ENCODE results near the gene ARHGAP28. TPM values are rescaled to one million over a fixed set of nuclear protein-coding genes. Genes with fewer than 3 reads are reported as not detected.

Gene ARHGAP28
- total RNA-seq, 3 donors from 2014 or later = 2.0 to 6.8 (median 2.6) TPM

DNA sequence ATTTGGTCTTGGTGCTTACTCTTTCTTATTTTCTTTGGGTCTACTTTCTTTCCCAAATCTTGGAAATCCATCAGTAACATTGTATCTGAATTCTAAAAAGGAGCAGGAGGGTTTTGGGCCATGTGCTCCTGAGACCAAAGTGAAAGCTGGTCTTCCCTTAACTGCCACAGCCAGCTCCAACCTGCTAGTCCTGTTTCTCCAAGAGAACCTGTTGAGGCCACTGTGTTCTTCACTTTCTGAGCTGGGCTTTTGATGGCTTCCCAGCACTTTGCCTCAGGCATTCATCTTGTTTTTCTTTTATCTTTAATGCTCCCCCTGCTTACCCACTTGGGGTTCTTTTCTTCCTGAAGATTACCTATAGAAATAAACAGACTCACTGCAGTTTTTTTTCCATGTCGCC, 53.3 kb downstream of the ARHGAP28 start:
- intact Hi-C loops (cut with DNase I, micrococcal nuclease) = no loop called here
- TF ChIP-seq, protein P1, sequence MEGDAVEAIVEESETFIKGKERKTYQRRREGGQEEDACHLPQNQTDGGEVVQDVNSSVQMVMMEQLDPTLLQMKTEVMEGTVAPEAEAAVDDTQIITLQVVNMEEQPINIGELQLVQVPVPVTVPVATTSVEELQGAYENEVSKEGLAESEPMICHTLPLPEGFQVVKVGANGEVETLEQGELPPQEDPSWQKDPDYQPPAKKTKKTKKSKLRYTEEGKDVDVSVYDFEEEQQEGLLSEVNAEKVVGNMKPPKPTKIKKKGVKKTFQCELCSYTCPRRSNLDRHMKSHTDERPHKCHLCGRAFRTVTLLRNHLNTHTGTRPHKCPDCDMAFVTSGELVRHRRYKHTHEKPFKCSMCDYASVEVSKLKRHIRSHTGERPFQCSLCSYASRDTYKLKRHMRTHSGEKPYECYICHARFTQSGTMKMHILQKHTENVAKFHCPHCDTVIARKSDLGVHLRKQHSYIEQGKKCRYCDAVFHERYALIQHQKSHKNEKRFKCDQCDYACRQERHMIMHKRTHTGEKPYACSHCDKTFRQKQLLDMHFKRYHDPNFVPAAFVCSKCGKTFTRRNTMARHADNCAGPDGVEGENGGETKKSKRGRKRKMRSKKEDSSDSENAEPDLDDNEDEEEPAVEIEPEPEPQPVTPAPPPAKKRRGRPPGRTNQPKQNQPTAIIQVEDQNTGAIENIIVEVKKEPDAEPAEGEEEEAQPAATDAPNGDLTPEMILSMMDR (IDR thresholded peaks at IDR 0.05) = no peak
- no peaks in the 10 kb centered on the region for H3K9me3 ChIP-seq
- H3K4me3 ChIP-seq = no peak overlapping the region
- DNase-seq (no peak), ATAC-seq (no peak)
- H3K4me1 ChIP-seq (ENCODE audit: low read depth) = no peaks in the 10 kb centered on the region
- H3K36me3 ChIP-seq (ENCODE audit: low read depth) = no peaks in the 10 kb centered on the region

DNA sequence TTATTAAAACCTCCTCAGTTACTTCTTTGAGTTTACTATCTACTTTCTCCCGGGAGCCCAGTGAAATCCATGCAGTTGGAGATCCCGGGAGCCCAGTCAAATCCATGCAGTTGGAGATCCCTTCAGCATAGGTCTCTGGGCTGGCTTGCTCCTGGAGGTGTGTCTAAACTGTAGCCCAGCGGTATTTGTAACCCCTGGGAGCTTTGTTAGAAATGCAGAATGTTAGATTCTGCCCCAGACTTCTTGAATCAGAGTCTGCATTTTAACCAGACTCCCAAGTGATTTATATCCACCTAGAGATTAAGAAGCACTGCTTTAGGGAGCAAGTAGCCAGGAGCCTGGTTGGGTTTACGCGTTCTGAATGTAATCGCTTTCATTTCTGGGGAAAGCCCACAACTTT, 54.5 kb downstream of the ARHGAP28 start:
- Histone ChIP-seq H3K4me3 (no peak overlapping the region), H3K9me3 (no peaks in the 10 kb centered on the region), H3K4me1 (ENCODE audit: low read depth) (no peaks in the 10 kb centered on the region), H3K36me3 (ENCODE audit: low read depth) (no peaks in the 10 kb centered on the region)
- TF ChIP-seq, protein P1 (IDR thresholded peaks at IDR 0.05) = no peak
- ATAC-seq (no peak), DNase-seq (no peak)
- intact Hi-C loops (cut with DNase I, micrococcal nuclease) = no loop called here

DNA sequence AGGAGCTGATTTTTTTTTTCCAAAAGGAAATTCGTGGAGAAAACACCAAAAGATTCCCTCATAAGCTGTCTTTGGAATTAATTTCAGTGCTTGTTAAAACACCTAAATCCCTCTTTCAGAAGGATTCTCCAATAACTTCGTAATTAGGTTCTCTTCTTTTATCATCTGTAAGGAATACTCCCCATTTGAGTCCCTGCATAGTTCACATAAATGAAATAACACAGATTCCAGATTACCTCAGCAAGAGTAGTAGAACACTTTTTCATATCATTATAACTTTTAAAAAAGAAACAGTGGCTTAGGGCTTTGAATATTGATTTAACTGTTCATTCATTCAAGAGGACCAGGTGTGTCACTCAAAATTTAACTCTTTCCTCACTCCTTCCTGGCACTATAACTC, 55.5 kb downstream of the ARHGAP28 start:
- DNase-seq = no peak
- Histone ChIP-seq H3K4me1 (ENCODE audit: low read depth) (no peaks in the 10 kb centered on the region), H3K4me3 (no peak overlapping the region), H3K36me3 (ENCODE audit: low read depth) (no peaks in the 10 kb centered on the region), H3K9me3 (no peaks in the 10 kb centered on the region)
- intact Hi-C loops (cut with DNase I, micrococcal nuclease) = no loop called here
- TF ChIP-seq, protein P1 (IDR thresholded peaks at IDR 0.05) = no peak
- no peak for ATAC-seq

DNA sequence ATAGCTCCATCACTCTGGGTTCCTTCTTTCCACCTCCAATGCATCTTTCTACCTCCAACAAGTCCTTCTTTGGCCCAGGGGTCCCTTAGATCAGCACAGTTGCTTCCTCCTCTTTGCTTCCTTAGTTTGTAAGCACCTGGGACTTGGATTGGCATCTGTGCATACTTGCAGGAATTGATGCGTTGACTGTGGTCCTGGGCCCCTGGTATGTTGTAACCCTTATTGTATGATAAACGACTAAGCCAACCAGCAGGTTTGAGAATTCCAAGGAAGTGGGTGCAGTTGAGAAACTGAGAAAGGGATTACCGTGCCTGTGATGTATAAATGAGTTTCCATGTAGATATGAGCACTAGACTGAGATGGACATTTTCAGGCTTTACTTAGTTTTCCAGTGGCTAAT, 55.9 kb downstream of the ARHGAP28 start:
- no peaks in the 10 kb centered on the region for H3K4me1 ChIP-seq (ENCODE audit: low read depth)
- intact Hi-C loops (cut with DNase I, micrococcal nuclease) = no loop called here
- TF ChIP-seq, protein P1 (IDR thresholded peaks at IDR 0.05) = no peak
- H3K9me3 ChIP-seq = no peaks in the 10 kb centered on the region
- H3K36me3 ChIP-seq (ENCODE audit: low read depth) = no peaks in the 10 kb centered on the region
- no peak overlapping the region for H3K4me3 ChIP-seq
- DNase-seq (no peak), ATAC-seq (no peak)

DNA sequence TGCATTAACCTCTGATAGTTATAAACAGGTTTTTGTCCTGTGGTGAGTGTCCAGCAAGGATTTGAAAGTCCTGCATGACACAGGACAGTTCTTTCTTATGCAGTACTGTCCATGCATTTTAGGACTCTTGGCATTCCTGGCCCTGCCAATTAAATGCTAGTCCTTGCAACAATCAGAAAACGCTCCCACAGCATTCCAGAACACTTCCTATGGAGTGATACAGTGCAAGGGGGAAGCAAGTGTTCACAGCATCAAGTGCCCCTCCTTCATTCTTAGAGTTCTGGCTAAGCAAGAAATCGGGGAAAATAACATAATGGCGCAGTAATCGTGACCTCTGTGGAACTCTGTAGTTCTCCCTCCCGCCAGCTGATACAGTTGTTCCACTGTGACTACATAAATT, 62.9 kb downstream of the ARHGAP28 start:
- Histone ChIP-seq H3K9me3 (no peaks in the 10 kb centered on the region), H3K4me1 (ENCODE audit: low read depth) (no peaks in the 10 kb centered on the region), H3K4me3 (no peak overlapping the region), H3K36me3 (ENCODE audit: low read depth) (no peaks in the 10 kb centered on the region)
- DNase-seq (no peak), ATAC-seq (no peak)
- TF ChIP-seq, protein P1 (IDR thresholded peaks at IDR 0.05) = no peak
- intact Hi-C loops (cut with DNase I, micrococcal nuclease) = no loop called here

DNA sequence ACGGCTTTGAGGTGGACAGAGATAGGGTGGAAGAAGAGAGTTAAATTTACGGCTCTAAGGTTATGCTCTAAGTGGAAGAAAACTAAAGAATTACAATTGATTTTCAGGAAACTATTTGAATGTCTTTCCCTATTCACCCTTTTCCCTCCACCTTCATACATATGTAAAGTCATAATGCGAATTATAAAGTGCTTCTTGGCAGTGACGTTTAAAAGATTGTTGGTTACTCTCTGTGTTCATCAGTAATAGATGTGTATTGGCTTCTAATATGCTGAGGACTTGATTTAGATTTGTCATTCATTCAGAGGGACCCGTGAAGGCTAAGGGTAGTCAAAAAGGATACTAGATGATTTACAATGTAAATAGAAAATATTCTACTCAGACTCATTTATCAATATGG, 63.9 kb downstream of the ARHGAP28 start:
- intact Hi-C loops (cut with DNase I, micrococcal nuclease) = no loop called here
- Histone ChIP-seq H3K9me3 (no peaks in the 10 kb centered on the region), H3K4me3 (no peak overlapping the region), H3K36me3 (ENCODE audit: low read depth) (no peaks in the 10 kb centered on the region), H3K4me1 (ENCODE audit: low read depth) (no peaks in the 10 kb centered on the region)
- no peak for DNase-seq
- TF ChIP-seq, protein P1 (IDR thresholded peaks at IDR 0.05) = no peak
- no peak for ATAC-seq

All from mucosa of descending colon (tissue), 3 donors.